ENCODE measurements around the gene KRT34.

The KRT34 gene

DNA sequence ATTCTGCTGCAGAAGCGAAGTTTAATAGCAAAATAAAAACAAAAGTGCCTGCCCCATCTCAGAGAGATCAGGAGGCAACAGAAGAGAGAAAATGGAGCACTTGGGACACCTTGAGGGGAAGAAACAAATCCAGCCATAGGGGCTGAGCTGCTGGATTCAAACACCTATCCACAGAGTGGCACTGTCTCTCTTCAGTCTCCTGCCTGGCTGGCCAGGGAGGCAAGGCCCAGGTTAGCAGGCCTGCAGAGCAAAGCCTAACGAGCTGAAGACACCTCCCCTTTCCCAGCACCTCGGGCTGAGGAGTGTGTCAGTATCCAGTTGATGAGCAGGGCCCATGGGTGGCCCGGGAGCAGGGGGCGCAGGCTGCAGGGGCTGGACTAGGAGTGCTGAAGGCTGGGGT, 24.1 kb upstream of the KRT34 start:
- in situ Hi-C loops (cut with HindIII; ENCODE audit: low sequenced_read_pairs): no loop called here
- no peak for DNase-seq (ENCODE audit: low read depth, low spot score)
- H3K4me3 ChIP-seq (ENCODE audit: low read depth, low read length): no peak overlapping the region
- TF ChIP-seq, protein P1, sequence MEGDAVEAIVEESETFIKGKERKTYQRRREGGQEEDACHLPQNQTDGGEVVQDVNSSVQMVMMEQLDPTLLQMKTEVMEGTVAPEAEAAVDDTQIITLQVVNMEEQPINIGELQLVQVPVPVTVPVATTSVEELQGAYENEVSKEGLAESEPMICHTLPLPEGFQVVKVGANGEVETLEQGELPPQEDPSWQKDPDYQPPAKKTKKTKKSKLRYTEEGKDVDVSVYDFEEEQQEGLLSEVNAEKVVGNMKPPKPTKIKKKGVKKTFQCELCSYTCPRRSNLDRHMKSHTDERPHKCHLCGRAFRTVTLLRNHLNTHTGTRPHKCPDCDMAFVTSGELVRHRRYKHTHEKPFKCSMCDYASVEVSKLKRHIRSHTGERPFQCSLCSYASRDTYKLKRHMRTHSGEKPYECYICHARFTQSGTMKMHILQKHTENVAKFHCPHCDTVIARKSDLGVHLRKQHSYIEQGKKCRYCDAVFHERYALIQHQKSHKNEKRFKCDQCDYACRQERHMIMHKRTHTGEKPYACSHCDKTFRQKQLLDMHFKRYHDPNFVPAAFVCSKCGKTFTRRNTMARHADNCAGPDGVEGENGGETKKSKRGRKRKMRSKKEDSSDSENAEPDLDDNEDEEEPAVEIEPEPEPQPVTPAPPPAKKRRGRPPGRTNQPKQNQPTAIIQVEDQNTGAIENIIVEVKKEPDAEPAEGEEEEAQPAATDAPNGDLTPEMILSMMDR (IDR thresholded peaks at IDR 0.05; ENCODE audit: low read depth, low read length): no peak

DNA sequence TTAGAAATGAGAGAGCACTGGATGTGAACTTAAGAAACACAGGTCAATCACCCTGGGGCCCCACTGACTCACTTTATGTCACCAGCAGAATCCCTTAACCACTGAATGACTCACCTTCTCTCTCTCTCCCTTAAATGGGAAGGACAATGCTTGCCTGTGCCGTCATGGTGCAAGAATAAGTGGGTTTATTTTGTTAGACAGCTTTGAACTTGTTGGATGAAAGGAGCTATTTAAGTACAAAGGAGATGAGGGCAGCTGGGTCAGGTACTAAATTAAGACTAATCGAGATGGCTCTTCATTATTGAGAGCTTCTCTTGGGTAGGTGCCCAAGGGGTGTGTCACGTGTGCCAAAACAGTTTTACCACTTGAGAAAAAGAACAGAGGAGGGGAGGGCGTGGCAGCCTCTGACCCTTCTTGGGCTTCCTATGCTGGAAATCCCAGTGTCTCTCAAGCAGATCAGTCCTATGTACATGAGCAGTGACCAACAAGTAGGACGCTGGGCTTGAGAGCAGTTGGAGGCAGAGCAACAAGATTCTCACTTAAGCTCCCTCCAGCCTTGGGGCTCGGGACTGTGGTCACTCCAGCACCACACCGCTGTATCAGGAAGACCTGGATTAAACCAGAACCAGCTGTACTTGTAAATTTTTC, 22.0 kb upstream of the KRT34 start:
- in situ Hi-C loops (cut with HindIII; ENCODE audit: low sequenced_read_pairs): no loop called here
- no peak overlapping the region for H3K4me3 ChIP-seq (ENCODE audit: low read depth, low read length)
- TF ChIP-seq, protein P1 (IDR thresholded peaks at IDR 0.05; ENCODE audit: low read depth, low read length): no peak

DNA sequence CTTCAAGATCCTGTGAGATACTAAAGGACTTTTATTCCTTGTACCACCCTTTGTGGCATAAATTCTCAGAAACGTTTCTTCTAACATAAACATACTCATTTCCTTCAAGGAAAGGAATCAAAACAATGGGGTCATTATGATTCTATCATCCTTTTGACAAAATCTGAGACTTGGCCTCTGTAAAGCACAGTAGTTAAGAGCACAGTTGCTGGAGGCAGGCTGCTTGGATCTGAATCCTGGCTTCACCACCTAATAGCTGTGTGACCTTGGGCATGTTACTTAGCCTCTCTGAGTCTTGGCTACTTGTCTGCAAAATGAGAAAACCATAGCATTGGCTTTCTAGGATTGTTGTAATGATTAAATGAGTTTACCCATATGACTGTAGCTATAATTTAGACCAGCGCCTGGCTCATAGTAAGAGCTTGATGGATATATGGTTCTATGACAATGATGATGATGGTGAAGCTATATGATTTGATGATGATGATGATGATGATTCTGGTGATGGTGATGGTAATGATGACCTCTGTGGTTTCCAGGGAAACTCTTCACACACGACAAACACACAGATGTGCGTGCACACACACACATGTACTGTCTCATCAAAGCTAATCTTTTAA, 21.4 kb upstream of the KRT34 start:
- H3K4me3 ChIP-seq (ENCODE audit: low read depth, low read length): no peak overlapping the region
- TF ChIP-seq, protein P1 (IDR thresholded peaks at IDR 0.05; ENCODE audit: low read depth, low read length): no peak
- peak; percentile 45 for DNase-seq (ENCODE audit: low read depth, low spot score)
- in situ Hi-C loops (cut with HindIII; ENCODE audit: low sequenced_read_pairs): no loop called here

More for the DNA sequence above, 22.0 kb upstream of the KRT34 start:
- peak; percentile 97 for DNase-seq (ENCODE audit: low read depth, low spot score)

DNA sequence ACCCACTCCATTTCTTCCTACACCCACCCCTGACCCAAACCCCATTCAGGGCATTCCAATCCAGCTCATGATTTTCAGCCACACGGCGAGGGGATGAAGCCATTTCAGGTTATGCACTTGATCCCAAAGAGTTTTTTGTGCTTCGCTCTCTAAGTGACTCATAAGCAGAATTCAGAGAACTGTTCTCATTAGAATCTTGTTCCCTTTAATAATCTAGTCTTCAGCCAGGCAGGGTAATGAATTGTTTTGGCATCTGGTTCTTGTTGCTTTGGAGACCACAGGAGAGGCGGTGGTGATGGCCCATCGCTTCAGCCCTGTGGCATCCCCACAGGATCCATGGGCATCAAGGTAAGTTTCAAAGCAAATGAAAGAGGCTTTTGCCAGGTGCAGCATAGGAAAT, 20.1 kb upstream of the KRT34 start:
- peak; percentile 56 for DNase-seq (ENCODE audit: low read depth, low spot score)
- TF ChIP-seq, protein P1 (IDR thresholded peaks at IDR 0.05; ENCODE audit: low read depth, low read length): no peak
- in situ Hi-C loops (cut with HindIII; ENCODE audit: low sequenced_read_pairs): no loop called here

DNA sequence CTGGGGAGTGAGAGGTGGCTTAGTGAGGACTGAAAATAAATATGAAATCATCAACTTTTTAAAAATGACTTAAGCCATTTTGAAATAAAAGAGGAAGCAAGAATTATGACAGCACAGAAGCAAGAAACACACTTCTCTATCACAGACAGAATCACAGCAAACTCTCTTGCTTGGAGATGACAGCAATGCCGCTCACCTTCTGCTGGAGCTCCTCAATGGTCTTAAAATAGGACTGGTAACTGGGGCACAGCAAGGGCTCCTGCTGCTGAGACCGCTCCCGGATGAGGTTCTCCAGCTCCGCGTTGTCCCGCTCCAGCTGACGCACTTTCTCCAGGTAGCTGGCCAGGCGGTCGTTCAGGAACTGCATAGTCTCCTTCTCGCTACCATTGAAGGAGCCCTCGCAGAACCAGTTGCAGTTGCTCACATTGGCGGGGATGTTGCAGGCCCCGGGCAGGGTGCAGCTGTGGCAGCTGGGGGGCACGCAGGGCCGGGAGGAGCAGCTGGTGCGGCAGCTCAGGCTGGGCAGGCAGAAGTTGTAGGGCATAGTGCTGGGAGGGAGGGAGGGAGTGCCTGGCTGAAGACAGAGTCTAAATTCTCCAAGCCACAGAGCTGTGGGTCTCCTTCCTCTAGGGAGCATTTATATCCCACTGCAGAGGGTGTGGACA, 15.0 kb upstream of the KRT34 start, which contains the start of gene KRT31:
TSS of gene KRT31 (minus strand) at position 613 of the 665 bp plus-strand sequence. CDS start at position 544, 69 bp downstream.
- in situ Hi-C loops (cut with HindIII; ENCODE audit: low sequenced_read_pairs): no loop called here
- no peak within 1 kb of the TSS for H3K4me3 ChIP-seq (ENCODE audit: low read depth, low read length)
- no peak for DNase-seq (ENCODE audit: low read depth, low spot score)
- TF ChIP-seq, protein P1 (IDR thresholded peaks at IDR 0.05; ENCODE audit: low read depth, low read length): no peak

More for the DNA sequence above, 20.1 kb upstream of the KRT34 start:
- H3K4me3 ChIP-seq (ENCODE audit: low read depth, low read length): no peak overlapping the region

DNA sequence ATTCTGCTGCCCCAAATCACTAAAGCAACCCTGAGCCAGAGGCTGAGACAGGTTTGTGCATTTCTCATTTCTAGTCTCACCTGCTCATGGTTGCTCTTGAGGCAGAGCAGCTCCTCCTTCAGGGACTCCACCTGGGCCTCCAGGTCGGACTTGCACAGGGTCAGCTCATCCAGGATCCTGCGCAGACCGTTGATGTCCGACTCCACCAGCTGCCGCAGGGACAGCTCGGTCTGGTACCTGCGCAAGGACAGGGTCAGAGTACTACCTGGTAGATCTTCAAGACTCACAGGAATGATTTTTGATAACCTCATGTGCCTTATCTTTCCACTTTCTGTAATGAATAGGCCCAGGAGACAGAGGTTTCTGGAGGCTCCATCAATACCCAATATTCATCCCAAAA, 14.2 kb upstream of the KRT34 start:
- H3K4me3 ChIP-seq (ENCODE audit: low read depth, low read length): no peak overlapping the region
- TF ChIP-seq, protein P1 (IDR thresholded peaks at IDR 0.05; ENCODE audit: low read depth, low read length): no peak
- in situ Hi-C loops (cut with HindIII; ENCODE audit: low sequenced_read_pairs): no loop called here
- DNase-seq (ENCODE audit: low read depth, low spot score): no peak
